Subcutaneous adipose tissue (tissue), 4 donors: ENCODE results near the gene FIBP. TPM values are rescaled to one million over a fixed set of nuclear protein-coding genes. Genes with fewer than 3 reads are reported as not detected.

Source experiments
- CTCF ChIP-seq: fragments of 450-650 bp; IDR thresholded peaks from one replicate; pipeline ENCODE4 v1.5.1; 2016; ENCODE audit warnings: low read depth, mild to moderate bottlenecking, control low read depth, antibody characterized with exemption, moderate library complexity
- total RNA-seq, 4 donors: library from RNA; depleted of rRNA; stranded (reverse); fragments of >200 nt; gene quantifications; one replicate each; pipeline ENCODE4 v1.1.0, GENCODE V29; 2016

FIBP gene
- total RNA-seq, 4 donors from 2014 or later = 43.8 to 64.2 (median 51.9) TPM

- no peak for TF ChIP-seq CTCF
These were observed 12.0 kb upstream of the FIBP start, which contains the start of gene FOSL1 for GRCh38 chr11:65900125-65900898. Gene FOSL1 (minus strand): TSS chr11:65900388. CDS start chr11:65900339, 49 bp downstream.

- TF ChIP-seq CTCF = no peak
These were observed 11.3 kb upstream of the FIBP start for GRCh38 chr11:65899356-65900124.

DNA sequence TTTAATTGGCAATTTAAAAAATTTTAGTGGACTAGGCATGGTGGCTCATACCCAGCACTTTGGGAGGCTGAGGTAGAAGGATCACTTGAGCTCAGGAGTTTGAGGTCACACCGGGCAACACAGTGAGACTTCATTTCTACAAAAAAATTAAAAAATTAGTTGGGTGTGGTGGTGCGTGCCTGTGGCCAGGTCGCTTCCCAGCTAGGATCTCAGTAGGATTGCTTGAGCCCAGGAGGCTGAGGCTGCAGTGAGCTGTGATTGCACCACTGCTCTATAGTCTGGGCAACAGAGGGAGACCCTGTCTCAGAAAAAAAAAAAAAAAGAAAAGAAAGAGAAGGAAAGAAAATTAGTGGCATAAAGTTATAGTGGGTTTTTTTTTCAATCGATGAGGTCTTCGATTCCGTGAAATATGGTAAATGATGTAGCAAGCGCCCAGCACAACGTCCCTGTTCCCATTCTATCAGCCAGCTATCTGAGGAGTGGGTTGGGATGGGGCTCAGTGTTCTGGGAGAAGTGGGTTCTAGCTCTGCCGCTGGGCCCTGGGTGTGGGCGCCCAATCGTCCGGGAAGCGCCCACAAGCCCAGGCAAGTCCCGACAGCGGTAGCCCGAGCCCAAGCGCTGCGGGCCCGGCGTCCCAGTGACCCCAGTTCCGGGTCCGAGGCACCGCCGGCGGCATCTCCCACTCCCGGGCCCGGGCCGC, 10.5 kb upstream of the FIBP start:
- TF ChIP-seq CTCF = no peak

GRCh38 chr11:65897020-65897471, 8.8 kb upstream of the FIBP start:
- no peak for TF ChIP-seq CTCF

DNA sequence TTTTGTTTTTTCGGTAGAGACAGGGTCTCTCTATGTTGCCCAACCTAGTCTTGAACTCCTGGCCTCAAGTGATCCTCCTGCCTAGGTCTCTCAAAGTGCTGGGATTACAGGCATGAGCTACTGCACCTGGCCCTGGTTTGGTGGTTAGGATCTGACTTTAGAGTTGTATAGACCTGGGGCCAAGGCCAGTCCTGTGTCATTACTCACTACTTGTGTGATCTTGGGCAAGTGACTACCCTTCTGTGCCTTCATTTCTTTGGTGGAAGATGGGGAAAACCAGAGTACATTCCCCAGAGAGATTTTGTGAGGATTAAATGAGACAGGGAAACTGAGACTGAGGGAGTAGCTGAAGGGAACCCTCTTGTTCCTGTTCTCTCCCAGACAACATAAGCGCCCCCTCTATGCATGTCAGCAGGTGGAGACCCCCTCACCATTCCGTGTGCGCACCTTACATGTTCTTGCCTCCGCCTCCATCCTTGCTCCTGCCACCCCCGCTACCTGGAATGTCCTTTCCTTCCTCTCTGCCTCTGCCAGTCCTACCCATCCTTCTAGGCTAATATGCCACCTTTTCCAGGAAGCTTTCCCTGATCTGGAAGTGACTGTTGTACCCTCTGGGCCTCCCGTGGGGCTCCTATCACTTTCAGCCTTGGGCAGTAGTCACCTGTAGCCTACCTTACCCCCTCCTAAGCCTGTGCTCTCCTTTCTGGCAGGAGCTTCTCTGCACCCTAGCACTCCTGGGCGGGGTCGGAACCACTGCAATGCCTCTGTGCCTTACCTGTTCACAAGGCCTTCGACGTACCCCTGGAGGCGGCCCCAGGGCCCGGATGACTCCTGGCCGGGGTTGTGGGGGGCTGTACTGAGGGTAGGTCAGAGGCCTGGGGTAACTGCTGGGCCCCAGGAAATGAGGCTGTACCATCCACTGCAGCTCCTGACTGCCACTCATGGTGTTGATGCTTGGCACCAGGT, 8.0 kb upstream of the FIBP start:
- no peak for TF ChIP-seq CTCF

GRCh38 chr11:65895482-65895981, 7.3 kb upstream of the FIBP start:
- TF ChIP-seq CTCF = no peak
